Measurements from ENCODE around the gene CALHM5. TPM values are rescaled to one million over a fixed set of nuclear protein-coding genes. Genes with fewer than 3 reads are reported as not detected.
A peak's percentile ranks its signal among the peaks of the same experiment; 100 is the strongest.

The CALHM5 gene
- total and polyA plus RNA-seq, 10 of the 15 experiments (the other 5 are each of a cell fraction or from before 2014, with no cell fraction given) = not detected

DNA sequence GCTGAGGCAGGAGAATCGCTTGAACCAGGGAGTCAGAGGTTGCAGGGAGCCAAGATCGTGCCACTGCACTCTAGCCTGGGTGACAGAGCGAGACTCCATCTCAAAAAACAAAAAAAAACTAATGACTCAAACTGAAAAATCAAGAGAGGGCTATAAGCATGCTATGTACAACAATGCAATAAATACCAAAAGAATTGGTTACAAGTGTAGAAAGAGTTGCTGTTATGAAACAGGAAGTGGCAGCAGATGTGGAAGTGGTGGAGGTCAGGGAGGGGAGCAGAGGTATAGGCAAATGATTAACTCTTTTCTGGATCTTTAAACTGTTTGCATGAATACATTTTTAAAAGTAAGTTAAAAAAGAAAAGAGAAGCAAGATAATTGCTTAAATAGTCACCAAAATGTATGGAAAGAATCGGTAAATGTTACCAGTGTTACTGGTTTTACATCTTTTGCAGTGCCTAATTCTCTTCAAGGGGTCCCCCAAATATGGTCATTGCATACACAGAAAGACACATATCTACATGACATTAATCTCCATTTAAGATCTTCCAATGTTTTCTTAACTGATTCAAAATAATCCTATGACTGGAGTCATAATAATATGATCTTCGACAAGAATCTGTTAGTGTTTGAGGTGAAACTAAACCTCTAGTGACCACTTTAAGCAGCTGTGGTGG is 35.3 kb upstream of the CALHM5 start (continued):
- TF ChIP-seq NFIC (IDR thresholded peaks at IDR 0.05; ENCODE audit: low read depth, low read length) = peak; percentile 74; the same call in 1 of the 2 replicates
- TF ChIP-seq ZNF384 (IDR thresholded peaks at IDR 0.05; ENCODE audit: borderline replicate concordance, low read depth, low read length) = 0 out of 2 replicates have a peak, but pooled peaks have one; percentile 36
- TF ChIP-seq, protein P1, sequence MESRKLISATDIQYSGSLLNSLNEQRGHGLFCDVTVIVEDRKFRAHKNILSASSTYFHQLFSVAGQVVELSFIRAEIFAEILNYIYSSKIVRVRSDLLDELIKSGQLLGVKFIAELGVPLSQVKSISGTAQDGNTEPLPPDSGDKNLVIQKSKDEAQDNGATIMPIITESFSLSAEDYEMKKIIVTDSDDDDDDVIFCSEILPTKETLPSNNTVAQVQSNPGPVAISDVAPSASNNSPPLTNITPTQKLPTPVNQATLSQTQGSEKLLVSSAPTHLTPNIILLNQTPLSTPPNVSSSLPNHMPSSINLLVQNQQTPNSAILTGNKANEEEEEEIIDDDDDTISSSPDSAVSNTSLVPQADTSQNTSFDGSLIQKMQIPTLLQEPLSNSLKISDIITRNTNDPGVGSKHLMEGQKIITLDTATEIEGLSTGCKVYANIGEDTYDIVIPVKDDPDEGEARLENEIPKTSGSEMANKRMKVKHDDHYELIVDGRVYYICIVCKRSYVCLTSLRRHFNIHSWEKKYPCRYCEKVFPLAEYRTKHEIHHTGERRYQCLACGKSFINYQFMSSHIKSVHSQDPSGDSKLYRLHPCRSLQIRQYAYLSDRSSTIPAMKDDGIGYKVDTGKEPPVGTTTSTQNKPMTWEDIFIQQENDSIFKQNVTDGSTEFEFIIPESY (IDR thresholded peaks at IDR 0.05) = no peak
- TF ChIP-seq IRF4 (IDR thresholded peaks at IDR 0.05; ENCODE audit: low read depth, low read length) = peak; percentile 87
- no peak for TF ChIP-seq FOS (IDR thresholded peaks at IDR 0.05; ENCODE audit: borderline replicate concordance, extremely low read depth, insufficient read length)
- TF ChIP-seq GABPA (IDR thresholded peaks at IDR 0.05; ENCODE audit: low read depth) = peak; percentile 23; the same call in 1 of the 2 replicates
- no peak for TF ChIP-seq ZSCAN29 (IDR thresholded peaks at IDR 0.05)
- TF ChIP-seq FOXM1 (IDR thresholded peaks at IDR 0.05; ENCODE audit: low read depth, low read length) = peak; percentile 76; the same call in 1 of the 2 replicates
- TF ChIP-seq DPF2 (IDR thresholded peaks at IDR 0.05) = peak; percentile 53; the same call in 1 of the 2 replicates
- peak; percentile 39; the same call in 1 of the 2 replicates for TF ChIP-seq BCL11A (IDR thresholded peaks at IDR 0.05; ENCODE audit: low read depth, low read length)
- TF ChIP-seq, protein P2, sequence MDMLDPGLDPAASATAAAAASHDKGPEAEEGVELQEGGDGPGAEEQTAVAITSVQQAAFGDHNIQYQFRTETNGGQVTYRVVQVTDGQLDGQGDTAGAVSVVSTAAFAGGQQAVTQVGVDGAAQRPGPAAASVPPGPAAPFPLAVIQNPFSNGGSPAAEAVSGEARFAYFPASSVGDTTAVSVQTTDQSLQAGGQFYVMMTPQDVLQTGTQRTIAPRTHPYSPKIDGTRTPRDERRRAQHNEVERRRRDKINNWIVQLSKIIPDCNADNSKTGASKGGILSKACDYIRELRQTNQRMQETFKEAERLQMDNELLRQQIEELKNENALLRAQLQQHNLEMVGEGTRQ (IDR thresholded peaks at IDR 0.05; ENCODE audit: borderline replicate concordance, low read depth, low read length) = no peak
- TF ChIP-seq JUND (IDR thresholded peaks at IDR 0.05; ENCODE audit: low read depth, low read length) = peak; percentile 36; the same call in 1 of the 2 replicates
- TF ChIP-seq SMAD1 (IDR thresholded peaks at IDR 0.05; ENCODE audit: low read depth, partially characterized antibody) = no peak
- no peak for TF ChIP-seq POLR2AphosphoS2 (IDR thresholded peaks at IDR 0.05; ENCODE audit: low read depth, low read length)
- TF ChIP-seq EED (IDR thresholded peaks at IDR 0.05; ENCODE audit: low read depth) = 0 out of 2 replicates have a peak, but pooled peaks have one; percentile 39
